ENCODE measurements around the gene SLC35A1.

SLC35A1 gene

GRCh38 chr6:87494761-87495422 is 22.1 kb downstream of the SLC35A1 start:
- TF ChIP-seq, protein P1, sequence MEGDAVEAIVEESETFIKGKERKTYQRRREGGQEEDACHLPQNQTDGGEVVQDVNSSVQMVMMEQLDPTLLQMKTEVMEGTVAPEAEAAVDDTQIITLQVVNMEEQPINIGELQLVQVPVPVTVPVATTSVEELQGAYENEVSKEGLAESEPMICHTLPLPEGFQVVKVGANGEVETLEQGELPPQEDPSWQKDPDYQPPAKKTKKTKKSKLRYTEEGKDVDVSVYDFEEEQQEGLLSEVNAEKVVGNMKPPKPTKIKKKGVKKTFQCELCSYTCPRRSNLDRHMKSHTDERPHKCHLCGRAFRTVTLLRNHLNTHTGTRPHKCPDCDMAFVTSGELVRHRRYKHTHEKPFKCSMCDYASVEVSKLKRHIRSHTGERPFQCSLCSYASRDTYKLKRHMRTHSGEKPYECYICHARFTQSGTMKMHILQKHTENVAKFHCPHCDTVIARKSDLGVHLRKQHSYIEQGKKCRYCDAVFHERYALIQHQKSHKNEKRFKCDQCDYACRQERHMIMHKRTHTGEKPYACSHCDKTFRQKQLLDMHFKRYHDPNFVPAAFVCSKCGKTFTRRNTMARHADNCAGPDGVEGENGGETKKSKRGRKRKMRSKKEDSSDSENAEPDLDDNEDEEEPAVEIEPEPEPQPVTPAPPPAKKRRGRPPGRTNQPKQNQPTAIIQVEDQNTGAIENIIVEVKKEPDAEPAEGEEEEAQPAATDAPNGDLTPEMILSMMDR (IDR thresholded peaks at IDR 0.05; ENCODE audit: extremely low read depth, missing control alignments) = no peak
- peak; percentile 26 for DNase-seq (ENCODE audit: low spot score)

- TF ChIP-seq, protein P1 (IDR thresholded peaks at IDR 0.05; ENCODE audit: extremely low read depth, missing control alignments) = no peak
- DNase-seq (ENCODE audit: low spot score) = no peak
Measured at GRCh38 chr6:87498048-87498447, 25.3 kb downstream of the SLC35A1 start.

GRCh38 chr6:87501809-87502572 is 29.2 kb downstream of the SLC35A1 start:
- no peak for DNase-seq (ENCODE audit: low spot score)
- TF ChIP-seq, protein P1 (IDR thresholded peaks at IDR 0.05; ENCODE audit: extremely low read depth, missing control alignments) = no peak

DNA sequence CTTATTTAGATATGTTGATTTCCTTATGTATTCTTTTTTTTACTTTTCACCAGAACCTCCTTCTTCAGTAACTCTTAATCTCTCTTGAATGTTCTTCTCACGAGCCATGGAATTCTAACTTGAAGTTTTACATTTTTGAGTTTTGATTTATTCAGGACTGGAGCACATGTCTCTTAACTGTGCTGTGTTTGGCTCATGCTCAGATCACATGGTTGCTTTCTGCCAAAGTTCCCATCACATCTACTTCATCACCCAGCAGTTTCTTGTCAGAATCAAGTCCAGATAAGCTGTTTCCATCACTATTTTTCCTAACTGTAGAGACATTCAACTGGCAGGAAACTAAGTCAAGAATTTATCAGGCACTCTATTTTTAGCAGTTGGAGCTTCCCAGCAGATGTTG is 31.7 kb downstream of the SLC35A1 start:
- no peak for DNase-seq (ENCODE audit: low spot score)
- TF ChIP-seq, protein P1 (IDR thresholded peaks at IDR 0.05; ENCODE audit: extremely low read depth, missing control alignments) = no peak

GRCh38 chr6:87514831-87515230 is 42.1 kb downstream of the SLC35A1 start:
- DNase-seq (ENCODE audit: low spot score) = no peak
- TF ChIP-seq, protein P1 (IDR thresholded peaks at IDR 0.05; ENCODE audit: extremely low read depth, missing control alignments) = no peak

DNA sequence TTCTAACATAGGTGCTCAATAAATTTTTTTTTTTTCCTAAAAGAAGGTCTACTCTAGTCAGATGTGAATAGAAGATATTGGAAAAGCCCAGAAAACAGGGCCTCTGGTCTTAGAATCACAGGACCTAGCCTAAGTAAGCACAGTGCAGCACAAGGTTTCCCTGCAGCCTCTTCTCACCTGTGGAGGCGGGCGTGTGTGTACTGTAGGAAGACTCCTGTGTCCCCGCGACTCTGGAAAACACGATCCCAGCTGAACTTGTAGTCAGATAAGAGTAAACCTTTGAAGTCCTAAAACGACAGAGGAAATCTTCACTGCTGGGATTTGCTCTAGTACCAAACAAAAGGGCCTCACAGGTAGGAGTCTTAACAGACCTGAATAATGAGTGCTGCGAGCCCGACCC is 45.7 kb downstream of the SLC35A1 start:
- DNase-seq (ENCODE audit: low spot score) = no peak

DNA sequence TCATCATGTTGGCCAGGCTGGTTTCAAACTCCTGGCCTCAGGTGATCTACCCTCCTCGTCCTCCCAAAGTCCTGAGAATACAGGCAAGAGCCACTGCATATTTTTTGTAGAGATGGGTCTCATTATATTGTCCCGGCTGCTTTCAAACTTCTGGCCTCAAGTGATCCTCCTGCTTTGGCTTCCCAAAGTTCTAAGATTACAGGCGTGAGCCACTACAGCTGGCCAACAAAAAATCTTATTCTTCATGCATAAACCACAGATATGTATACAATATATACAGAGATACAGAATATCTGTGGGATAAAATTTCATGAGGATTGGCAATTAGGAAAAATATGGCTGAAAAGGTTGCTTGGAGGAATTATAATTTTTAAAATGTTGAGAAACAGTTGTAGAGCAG is 49.9 kb downstream of the SLC35A1 start:
- TF ChIP-seq, protein P1 (IDR thresholded peaks at IDR 0.05; ENCODE audit: extremely low read depth, missing control alignments) = no peak
- DNase-seq (ENCODE audit: low spot score) = no peak

More for the DNA sequence above, 45.7 kb downstream of the SLC35A1 start:
- TF ChIP-seq, protein P1 (IDR thresholded peaks at IDR 0.05; ENCODE audit: extremely low read depth, missing control alignments) = no peak
